HepG2 (cell line): ENCODE data around the gene CTDNEP1. TPM values are rescaled to one million over a fixed set of nuclear protein-coding genes. Genes with fewer than 3 reads are reported as not detected.

ENCODE experiments used
- ARNT2 ChIP-seq: sonication (generic); formaldehyde crosslinking; IDR thresholded peaks from 2 replicates; pipeline ENCODE4 v1.8.0; 2022; ENCODE audit warnings: mild to moderate bottlenecking, low read depth, missing genetic modification reagents, moderate library complexity
- DMAP1 ChIP-seq: IDR thresholded peaks from 2 replicates; pipeline ENCODE4 v1.6.1; 2016
- FOXO1 ChIP-seq: sonication (generic); formaldehyde crosslinking; IDR thresholded peaks from 2 replicates; pipeline ENCODE4 v1.4.0; 2020; ENCODE audit warnings: missing genetic modification reagents
- RERE ChIP-seq: IDR thresholded peaks from 2 replicates; pipeline ENCODE4 v1.6.1; 2016; ENCODE audit warnings: low read depth, missing genetic modification reagents, missing compliant biosample characterization
- ZBTB33 ChIP-seq: sonication (generic); formaldehyde crosslinking; IDR thresholded peaks from 2 replicates; pipeline ENCODE4 v1.4.0; 2020; ENCODE audit warnings: missing genetic modification reagents
- ZNF101 ChIP-seq: sonication (generic); formaldehyde crosslinking; IDR thresholded peaks from 2 replicates; pipeline ENCODE4 v1.4.0; 2020; ENCODE audit warnings: mild to moderate bottlenecking, low read depth, missing genetic modification reagents, borderline replicate concordance
- ZNF280D ChIP-seq: sonication (generic); formaldehyde crosslinking; IDR thresholded peaks from 2 replicates; pipeline ENCODE4 v1.5.1; 2020; ENCODE audit warnings: mild to moderate bottlenecking, missing genetic modification reagents
- ZNF33B ChIP-seq: sonication (generic); formaldehyde crosslinking; IDR thresholded peaks from 2 replicates; pipeline ENCODE4 v1.5.1; 2020; ENCODE audit warnings: mild to moderate bottlenecking, missing genetic modification reagents
- ZNF383 ChIP-seq: sonication (generic); formaldehyde crosslinking; IDR thresholded peaks from 2 replicates; pipeline ENCODE4 v1.4.0; 2020; ENCODE audit warnings: missing genetic modification reagents, mild to moderate bottlenecking, borderline replicate concordance
- ZNF580 ChIP-seq: IDR thresholded peaks from 2 replicates; pipeline ENCODE4 v1.6.1; 2016; ENCODE audit warnings: low read depth, borderline replicate concordance
- polyA plus RNA-seq, 8 experiments: library from polyadenylated mRNA; depleted of rRNA in 3 of 8; stranded (reverse) in 7 of 8; unstranded in 1 of 8; fragments of >200 nt; fragmentation: Illumina TruSeq in 4 of 8; extraction: Trizol in 4 of 8; gene quantifications; 2 replicates each; pipeline versions ENCODE4 v1.2.1 to v1.2.3, GENCODE V29; 2011 to 2016; ENCODE audit warnings: low read depth in 4 of 8, missing spikeins in 1 of 8, mixed read lengths in 1 of 8; ENCODE audit not compliant: insufficient read depth in 1 of 8
- total RNA-seq, 5 experiments: library from RNA; depleted of rRNA; stranded (reverse); fragments of >200 nt; fragmentation: Illumina TruSeq; extraction: Trizol; gene quantifications; 2 replicates each; pipeline ENCODE4 v1.2.3, GENCODE V29; 2016; ENCODE audit warnings: low read depth in 1 of 5
- TF ChIP-seq, protein P1 (sequence below): sonication (generic); formaldehyde crosslinking; IDR thresholded peaks from 2 replicates; pipeline ENCODE4 v1.5.0; 2020; ENCODE audit warnings: mild to moderate bottlenecking, missing genetic modification reagents
- TF ChIP-seq, protein P2 (sequence below): IDR thresholded peaks from 2 replicates; pipeline ENCODE4 v1.6.1; 2016

Gene CTDNEP1
- total and polyA plus RNA-seq, 2 of the 13 experiments (the other 11 are each of a cell fraction or from before 2014, with no cell fraction given): 19.8 to 118 TPM

DNA sequence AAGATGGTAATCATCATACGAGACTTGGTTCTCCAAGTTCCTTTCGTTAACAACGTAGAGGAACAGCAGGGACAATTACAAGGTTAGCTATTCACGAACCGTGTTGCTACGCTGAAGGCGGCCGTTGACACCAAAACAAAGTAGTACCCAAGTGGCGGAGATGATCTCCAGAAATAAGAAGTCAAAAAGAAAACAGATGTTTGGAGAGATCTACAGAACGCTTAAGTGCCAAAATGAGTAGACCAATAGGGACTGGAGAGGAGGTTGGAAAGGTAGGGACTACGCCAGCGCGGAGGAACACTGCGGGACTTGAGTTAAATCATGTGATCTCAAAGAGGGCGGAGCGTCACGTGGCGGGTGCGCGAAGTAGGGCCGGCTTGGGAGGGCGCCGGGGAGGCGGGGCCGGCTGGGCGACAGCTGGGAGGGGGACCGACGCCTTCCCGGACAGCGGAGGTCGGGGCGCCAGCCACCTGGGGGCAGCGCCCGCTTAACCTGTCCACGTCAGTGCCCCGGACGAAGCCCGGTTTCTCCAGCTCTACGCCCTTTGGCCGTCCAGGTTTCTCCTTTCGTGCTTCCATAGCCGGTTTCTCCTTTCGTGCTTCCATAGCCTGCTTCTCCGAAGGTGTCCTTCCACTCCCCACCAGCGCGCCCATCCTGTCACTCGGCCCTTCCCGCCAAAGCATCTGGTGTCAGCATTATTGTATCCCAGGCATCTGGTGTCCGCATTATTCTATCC lies 8.6 kb downstream of the CTDNEP1 start (continued):
- TF ChIP-seq, protein P1, sequence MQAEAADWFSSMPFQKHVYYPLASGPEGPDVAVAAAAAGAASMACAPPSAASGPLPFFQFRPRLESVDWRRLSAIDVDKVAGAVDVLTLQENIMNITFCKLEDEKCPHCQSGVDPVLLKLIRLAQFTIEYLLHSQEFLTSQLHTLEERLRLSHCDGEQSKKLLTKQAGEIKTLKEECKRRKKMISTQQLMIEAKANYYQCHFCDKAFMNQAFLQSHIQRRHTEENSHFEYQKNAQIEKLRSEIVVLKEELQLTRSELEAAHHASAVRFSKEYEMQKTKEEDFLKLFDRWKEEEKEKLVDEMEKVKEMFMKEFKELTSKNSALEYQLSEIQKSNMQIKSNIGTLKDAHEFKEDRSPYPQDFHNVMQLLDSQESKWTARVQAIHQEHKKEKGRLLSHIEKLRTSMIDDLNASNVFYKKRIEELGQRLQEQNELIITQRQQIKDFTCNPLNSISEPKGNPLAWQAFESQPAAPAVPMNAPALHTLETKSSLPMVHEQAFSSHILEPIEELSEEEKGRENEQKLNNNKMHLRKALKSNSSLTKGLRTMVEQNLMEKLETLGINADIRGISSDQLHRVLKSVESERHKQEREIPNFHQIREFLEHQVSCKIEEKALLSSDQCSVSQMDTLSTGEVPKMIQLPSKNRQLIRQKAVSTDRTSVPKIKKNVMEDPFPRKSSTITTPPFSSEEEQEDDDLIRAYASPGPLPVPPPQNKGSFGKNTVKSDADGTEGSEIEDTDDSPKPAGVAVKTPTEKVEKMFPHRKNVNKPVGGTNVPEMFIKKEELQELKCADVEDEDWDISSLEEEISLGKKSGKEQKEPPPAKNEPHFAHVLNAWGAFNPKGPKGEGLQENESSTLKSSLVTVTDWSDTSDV (CRISPR knock-in tag): 0 out of 2 replicates have a peak, but pooled peaks have one; percentile 43
- TF ChIP-seq ZNF580 (CRISPR knock-in tag) (0 out of 2 replicates have a peak, but pooled peaks have one; percentile 63), ZNF383 (no peak), DMAP1 (CRISPR knock-in tag) (peak; percentile 93), FOXO1 (CRISPR knock-in tag) (peak; percentile 55; the same call in 1 of the 2 replicates), ZBTB33 (CRISPR knock-in tag) (peak; percentile 67), ZNF101 (CRISPR knock-in tag) (0 out of 2 replicates have a peak, but pooled peaks have one; percentile 7), ARNT2 (CRISPR knock-in tag) (peak; percentile 29), ZNF280D (CRISPR knock-in tag) (no peak), RERE (CRISPR knock-in tag) (0 out of 2 replicates have a peak, but pooled peaks have one; percentile 48), ZNF33B (CRISPR knock-in tag) (no peak)
- TF ChIP-seq, protein P2, sequence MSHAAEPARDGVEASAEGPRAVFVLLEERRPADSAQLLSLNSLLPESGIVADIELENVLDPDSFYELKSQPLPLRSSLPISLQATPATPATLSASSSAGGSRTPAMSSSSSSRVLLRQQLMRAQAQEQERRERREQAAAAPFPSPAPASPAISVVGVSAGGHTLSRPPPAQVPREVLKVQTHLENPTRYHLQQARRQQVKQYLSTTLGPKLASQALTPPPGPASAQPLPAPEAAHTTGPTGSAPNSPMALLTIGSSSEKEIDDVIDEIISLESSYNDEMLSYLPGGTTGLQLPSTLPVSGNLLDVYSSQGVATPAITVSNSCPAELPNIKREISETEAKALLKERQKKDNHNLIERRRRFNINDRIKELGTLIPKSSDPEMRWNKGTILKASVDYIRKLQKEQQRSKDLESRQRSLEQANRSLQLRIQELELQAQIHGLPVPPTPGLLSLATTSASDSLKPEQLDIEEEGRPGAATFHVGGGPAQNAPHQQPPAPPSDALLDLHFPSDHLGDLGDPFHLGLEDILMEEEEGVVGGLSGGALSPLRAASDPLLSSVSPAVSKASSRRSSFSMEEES: peak; percentile 100
